Activated CD4-positive, alpha-beta T cell treated with anti-CD3 and anti-CD28 coated beads, Interleukin-2, amount 10 ng/mL, durations not matched to agents 24 days and 14 days (primary cell): ENCODE results near the gene CASK. TPM values are rescaled to one million over a fixed set of nuclear protein-coding genes. Genes with fewer than 3 reads are reported as not detected.

Experiments
- DNase-seq: peaks from one replicate; pipeline ENCODE4 v3.0.0; 2022
- H3K27ac Mint-ChIP-seq: one replicate; pipeline ENCODE4 v1.8.0; 2022; ENCODE audit warnings: mild to moderate bottlenecking, mixed read lengths
- H3K27me3 Mint-ChIP-seq: one replicate; pipeline ENCODE4 v1.8.0; 2022; ENCODE audit warnings: mixed read lengths
- H3K36me3 Mint-ChIP-seq: one replicate; pipeline ENCODE4 v1.8.0; 2022; ENCODE audit warnings: low read depth, mild to moderate bottlenecking, mixed read lengths
- H3K4me1 Mint-ChIP-seq: one replicate; pipeline ENCODE4 v1.8.0; 2021; ENCODE audit warnings: mixed read lengths
- H3K4me3 Mint-ChIP-seq: one replicate; pipeline ENCODE4 v1.8.0; 2022; ENCODE audit warnings: mild to moderate bottlenecking, moderate library complexity, mixed read lengths
- H3K9me3 Mint-ChIP-seq: one replicate; pipeline ENCODE4 v1.8.0; 2021; ENCODE audit warnings: mixed read lengths
- intact Hi-C: fragments of 100-400 bp; cut with micrococcal nuclease; formaldehyde crosslinking; loops from one replicate; pipeline ENCODE4 v1.15.1; 2023
- total RNA-seq: library from RNA; stranded (reverse); gene quantifications from 2 replicates; pipeline ENCODE4 v1.2.3, GENCODE V29; 2022

Gene CASK
- total RNA-seq, 1 donor from 2014 or later, result 19.3 TPM

DNA sequence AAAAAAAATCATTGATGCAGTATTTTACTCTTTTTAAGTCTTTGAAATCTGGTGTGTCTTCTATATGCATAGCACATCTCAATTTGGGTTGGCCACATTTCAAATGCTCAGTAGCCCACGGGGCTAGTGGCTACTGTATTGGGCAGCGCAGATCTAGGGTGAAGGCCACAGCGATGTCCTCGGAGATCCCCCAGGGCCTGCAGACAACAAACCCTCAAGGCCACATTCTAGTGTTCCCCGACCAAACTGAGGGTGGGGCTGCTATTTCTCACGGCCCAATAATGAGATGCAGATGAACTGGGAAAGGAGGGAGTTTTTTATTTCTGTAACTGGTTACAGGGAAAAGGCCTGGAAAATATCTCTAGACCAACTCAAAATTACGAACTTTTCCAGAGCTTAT lies 452.6 kb downstream of the CASK start:
- DNase-seq, result no peak
- no peaks in the 10 kb centered on the region for H3K9me3 Mint-ChIP-seq
- intact Hi-C loops, result no loop called here

DNA sequence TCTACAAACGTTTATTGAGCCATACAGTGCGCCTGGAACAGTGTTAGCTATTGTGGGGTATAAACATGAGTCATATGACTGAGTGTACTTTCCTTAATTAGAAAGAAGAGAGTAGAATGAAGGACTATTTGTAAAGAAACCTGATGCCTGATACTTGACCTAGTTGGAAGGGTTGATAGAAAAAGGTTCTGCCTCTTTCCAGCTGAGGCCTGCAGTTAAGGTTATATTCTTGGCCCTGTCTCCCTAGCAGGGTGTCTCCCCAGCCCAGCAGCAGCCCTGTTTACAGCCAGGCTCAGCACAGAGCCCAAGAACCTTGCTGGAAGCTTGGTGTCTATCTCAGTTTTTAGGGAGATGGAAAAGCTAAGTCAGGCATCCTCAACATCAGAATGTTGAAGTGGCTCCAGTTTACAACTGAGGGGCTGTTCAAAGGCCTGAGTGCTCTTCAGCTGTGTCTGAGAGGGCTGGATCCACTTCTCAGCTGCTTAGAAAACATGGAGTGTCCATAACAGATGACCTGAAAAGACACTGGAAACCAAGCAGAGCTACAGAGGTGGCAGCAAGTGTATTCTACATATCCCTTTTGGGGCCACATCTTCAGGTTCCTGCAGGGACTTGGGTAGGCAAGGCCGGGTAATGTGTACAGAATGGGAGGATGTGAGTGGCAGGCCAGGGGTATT lies 454.6 kb downstream of the CASK start:
- H3K4me1 Mint-ChIP-seq, result peaks cover 4% of the 10 kb centered on the region
- no peaks in the 10 kb centered on the region for H3K36me3 Mint-ChIP-seq
- no peaks in the 10 kb centered on the region for H3K9me3 Mint-ChIP-seq
- H3K27ac Mint-ChIP-seq, result no peak overlapping the region
- intact Hi-C loops, result no loop called here
- H3K27me3 Mint-ChIP-seq, result peaks cover 4% of the 10 kb centered on the region
- no peak overlapping the region for H3K4me3 Mint-ChIP-seq
- DNase-seq, result no peak

More for the DNA sequence above, 452.6 kb downstream of the CASK start:
- Mint-ChIP-seq H3K27ac (no peak overlapping the region), H3K27me3 (no peaks in the 10 kb centered on the region), H3K36me3 (no peaks in the 10 kb centered on the region), H3K4me1 (peaks cover 4% of the 10 kb centered on the region), H3K4me3 (no peak overlapping the region)

Other genes starting within 250 kb of the CASK start
- gene GPR34, start 234.6 kb downstream of the CASK start, total RNA-seq, result 0.16 and 0.43 TPM in 2 replicates
- not detected in 2 replicates for gene GPR82, start 199.4 kb downstream of the CASK start, total RNA-seq